ENCODE measurements around the gene ZNF91.

DNA sequence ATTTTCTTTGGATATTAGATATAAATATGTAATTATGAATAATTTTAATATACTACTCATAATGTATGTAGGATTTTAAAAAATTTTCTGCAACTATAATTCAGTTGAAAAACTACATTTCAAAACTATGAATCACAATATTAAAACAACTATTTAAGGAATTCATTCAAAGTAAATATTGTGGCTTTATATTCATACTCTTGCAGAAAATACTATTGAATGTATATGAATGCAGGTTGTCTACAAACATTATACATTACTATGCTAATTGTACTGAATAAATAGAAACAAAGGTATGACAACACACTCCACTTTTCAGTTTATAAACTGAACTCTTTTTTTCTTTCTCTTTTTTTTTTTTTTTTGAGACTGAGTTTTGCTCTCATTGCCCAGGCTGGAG is 14.2 kb downstream of the ZNF91 start:
- TF ChIP-seq, protein P1, sequence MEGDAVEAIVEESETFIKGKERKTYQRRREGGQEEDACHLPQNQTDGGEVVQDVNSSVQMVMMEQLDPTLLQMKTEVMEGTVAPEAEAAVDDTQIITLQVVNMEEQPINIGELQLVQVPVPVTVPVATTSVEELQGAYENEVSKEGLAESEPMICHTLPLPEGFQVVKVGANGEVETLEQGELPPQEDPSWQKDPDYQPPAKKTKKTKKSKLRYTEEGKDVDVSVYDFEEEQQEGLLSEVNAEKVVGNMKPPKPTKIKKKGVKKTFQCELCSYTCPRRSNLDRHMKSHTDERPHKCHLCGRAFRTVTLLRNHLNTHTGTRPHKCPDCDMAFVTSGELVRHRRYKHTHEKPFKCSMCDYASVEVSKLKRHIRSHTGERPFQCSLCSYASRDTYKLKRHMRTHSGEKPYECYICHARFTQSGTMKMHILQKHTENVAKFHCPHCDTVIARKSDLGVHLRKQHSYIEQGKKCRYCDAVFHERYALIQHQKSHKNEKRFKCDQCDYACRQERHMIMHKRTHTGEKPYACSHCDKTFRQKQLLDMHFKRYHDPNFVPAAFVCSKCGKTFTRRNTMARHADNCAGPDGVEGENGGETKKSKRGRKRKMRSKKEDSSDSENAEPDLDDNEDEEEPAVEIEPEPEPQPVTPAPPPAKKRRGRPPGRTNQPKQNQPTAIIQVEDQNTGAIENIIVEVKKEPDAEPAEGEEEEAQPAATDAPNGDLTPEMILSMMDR (IDR thresholded peaks at IDR 0.05): no peak
- TF ChIP-seq POLR2A (IDR thresholded peaks at IDR 0.05) (no peak), EP300 (IDR thresholded peaks at IDR 0.05) (no peak), POLR2AphosphoS5 (IDR thresholded peaks at IDR 0.05) (no peak)
